COLO829 (cell line): ENCODE measurements around the gene ARTN.

Experiments used
- DNase-seq: peaks from one replicate; pipeline ENCODE4 v3.0.0; 2012; ENCODE audit warnings: low spot score

ARTN gene

DNA sequence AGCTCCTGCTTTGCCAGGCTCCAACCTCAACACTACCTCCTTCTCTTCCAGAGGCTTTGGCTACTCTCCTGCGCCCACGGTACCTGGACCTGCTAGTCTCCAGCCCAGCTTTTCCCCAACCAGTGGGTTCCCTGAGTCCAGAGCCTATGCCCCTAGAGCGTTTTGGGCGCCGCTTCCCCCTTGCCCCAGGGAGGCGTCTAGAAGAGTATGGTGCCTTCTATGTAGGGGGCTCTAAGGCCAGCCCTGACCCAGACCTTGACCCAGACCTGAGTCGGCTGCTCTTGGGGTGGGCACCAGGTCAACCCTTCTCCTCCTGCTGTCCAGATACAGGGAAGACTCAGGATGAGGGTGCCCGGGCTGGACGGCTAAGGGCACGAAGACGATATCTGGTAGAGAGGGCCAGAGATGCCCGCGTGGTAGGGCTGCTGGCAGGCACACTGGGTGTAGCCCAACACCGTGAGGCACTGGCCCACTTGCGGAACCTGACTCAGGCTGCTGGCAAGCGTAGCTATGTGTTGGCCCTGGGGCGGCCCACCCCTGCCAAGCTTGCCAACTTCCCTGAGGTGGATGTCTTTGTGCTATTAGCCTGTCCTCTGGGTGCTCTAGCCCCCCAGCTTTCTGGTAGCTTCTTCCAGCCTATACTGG, 37.9 kb downstream of the ARTN start:
- DNase-seq = no peak

- no peak for DNase-seq
These were observed 40.4 kb downstream of the ARTN start for GRCh38 chr1:43973981-43974442.

DNA sequence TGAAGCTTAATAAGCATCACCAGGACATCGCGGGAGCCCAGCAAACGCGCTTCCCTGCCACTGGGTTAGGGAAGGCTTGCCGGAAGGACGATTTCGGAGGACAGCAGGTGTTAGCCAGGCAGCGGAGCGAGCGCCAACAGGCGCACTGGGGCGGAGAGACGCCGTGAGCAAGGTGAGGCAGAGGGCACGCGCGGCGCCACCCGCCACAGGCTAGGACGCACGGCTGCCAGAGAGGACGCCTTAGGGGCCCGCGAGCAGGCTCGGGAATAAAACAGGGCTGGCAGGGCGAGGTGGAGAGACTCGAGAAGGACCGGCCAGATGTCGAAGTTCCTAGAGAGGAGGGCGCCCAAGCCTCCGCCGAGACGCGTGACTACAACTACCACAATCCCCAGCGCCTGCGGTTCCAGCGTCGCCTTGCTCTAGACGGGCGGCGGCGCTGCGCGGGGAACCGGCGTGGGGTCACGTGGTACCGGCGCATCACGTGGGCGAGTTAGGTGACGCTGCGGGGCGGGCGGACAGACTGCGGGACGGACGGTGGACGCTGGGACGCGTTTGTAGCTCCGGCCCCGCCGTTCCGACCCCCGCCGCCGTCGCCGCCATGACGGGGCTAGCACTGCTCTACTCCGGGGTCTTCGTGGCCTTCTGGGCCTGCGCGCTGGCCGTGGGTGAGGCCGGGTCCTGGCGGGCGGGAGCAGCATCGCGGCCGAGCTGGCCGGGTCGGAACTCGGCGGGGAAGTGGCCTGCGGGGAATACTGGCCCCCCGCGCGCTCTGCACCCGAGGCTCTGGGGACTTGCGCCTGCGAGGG, 41.0 kb downstream of the ARTN start, which contains the start of gene ATP6V0B:
ATP6V0B (plus strand) TSS at position 518 of the 806 bp plus-strand sequence; CDS start at position 599, 81 bp downstream.
- peak; percentile 95 for DNase-seq

GRCh38 chr1:43975249-43975961, 41.8 kb downstream of the ARTN start:
- peak; percentile 29 for DNase-seq

DNA sequence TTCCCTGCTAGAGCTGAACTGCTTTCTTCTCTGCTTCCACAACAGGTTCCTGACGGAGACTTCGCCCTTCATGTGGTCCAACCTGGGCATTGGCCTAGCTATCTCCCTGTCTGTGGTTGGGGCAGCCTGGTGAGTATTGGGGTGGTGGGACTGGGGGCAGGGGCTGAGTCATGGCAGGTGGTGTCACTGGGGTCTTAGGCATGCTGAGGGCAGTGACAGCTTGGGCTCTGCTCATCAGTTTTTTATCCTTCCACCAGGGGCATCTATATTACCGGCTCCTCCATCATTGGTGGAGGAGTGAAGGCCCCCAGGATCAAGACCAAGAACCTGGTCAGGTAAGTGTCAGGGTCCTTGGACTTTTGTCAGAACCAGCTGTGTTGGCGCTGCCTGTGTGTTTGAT, 42.4 kb downstream of the ARTN start:
- no peak for DNase-seq

GRCh38 chr1:43976890-43977289, 43.3 kb downstream of the ARTN start:
- no peak for DNase-seq

- DNase-seq = no peak
These were observed 44.0 kb downstream of the ARTN start for GRCh38 chr1:43977376-43978263.

DNA sequence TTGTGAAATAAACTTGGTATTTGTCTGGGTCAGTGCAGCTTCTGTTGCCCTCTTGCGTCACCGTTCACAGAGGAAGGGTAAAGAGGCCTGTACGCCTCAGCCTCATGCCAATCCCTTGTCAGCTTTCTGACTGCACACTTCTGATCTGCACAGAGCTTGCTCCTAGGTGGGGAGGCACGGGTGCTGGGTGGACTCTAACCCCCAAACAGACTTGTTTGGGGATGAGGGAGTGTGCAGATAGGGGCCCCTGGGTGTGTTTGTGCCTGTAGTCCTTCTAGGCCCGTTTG, 44.6 kb downstream of the ARTN start:
- DNase-seq = no peak

- DNase-seq = no peak
These were observed 45.1 kb downstream of the ARTN start, which contains the start of gene B4GALT2 for GRCh38 chr1:43978551-43979260. B4GALT2 (plus strand) TSS chr1:43979210; CDS start chr1:43981161, 1,951 bp downstream.

DNA sequence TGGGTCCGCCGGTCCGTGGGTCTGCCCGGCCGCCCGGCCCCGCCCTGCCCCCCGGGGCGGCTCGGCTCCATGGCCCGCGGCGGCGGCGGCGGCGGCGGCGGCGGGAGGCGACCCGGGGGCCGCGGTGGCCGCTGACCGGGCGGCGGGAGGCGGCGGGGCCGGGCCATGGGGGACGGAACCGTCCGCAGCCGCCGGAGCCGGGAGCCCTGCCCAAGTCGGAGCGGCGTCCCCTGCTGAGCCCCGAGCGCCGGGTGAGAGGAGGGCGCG, 45.6 kb downstream of the ARTN start:
- no peak for DNase-seq

GRCh38 chr1:43979528-43980254, 46.1 kb downstream of the ARTN start:
- DNase-seq = no peak

DNA sequence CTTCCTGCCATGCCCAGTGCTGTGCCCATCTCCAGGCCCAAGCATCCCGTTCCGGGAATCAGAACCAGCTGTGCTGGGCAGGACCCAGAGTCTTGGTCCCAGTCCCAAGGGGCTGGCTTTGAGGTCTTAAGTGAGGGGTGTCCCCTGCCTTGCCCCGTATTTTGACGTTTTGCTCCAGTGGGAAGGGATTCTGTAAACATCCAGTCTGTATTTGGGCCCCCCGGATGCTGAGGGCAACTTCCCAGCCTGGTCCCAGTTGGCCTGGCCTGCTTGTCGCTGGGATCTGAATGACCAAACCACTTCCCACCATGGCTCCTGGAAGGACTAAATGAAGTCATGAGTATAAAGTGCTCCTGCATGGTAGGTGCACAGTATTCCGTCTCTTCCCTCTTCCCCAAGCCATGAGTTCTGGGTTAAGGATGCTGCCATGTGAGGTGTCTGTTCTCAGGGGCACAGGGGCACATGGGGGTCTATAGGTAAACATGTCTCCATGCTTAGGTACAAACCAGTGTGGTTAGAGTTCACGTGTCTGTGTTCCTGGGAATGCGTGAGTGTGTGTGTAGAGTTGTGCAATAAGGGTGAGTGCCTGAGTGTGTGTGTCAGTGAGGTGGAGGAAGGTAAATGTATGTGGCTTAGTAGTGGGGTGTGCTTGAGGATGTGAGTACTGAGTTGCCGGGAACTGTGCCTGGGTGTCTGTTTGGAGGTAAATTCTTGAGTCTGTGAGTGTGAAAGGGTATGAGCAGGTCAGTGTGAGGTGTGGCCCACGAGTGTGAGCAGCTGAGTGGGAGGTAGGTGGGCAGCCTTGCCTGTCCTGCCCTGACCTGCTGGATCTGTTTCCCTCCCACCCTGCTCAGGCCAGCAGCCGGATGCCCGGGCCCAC, 46.9 kb downstream of the ARTN start:
- DNase-seq = no peak

- no peak for DNase-seq
These were observed 47.5 kb downstream of the ARTN start for GRCh38 chr1:43981135-43981491.

DNA sequence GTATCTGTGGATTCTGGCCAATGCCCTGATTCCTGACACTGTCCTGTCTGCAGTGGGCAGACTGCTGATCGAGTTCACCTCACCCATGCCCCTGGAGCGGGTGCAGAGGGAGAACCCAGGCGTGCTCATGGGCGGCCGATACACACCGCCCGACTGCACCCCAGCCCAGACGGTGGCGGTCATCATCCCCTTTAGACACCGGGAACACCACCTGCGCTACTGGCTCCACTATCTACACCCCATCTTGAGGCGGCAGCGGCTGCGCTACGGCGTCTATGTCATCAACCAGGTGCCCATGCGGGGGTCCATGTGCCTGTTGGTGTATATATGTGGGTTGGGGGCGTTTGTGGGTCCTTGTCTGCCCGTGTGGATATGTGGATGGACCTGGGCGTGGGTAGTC, 48.0 kb downstream of the ARTN start:
- no peak for DNase-seq

DNA sequence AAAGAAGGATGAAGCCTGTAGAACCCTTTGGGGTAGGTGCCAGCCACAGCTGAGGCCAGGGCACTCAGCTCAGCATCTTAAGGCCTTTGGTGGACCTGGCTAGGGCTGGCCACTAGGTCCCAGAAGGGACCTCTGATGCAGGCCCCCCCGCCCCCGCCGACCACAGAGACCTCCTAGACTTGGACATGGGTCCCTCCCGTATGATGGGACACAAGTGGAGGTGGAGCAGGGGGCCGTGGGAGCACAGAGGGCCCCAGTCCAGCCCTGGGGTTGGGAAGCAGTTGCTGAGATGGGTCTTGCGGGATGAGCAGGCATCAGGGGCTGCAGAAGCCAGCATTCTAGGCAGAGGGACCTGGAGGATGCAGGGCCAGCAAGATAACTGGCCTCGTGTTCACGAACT, 48.6 kb downstream of the ARTN start:
- no peak for DNase-seq

GRCh38 chr1:43982808-43983207, 49.2 kb downstream of the ARTN start:
- no peak for DNase-seq

DNA sequence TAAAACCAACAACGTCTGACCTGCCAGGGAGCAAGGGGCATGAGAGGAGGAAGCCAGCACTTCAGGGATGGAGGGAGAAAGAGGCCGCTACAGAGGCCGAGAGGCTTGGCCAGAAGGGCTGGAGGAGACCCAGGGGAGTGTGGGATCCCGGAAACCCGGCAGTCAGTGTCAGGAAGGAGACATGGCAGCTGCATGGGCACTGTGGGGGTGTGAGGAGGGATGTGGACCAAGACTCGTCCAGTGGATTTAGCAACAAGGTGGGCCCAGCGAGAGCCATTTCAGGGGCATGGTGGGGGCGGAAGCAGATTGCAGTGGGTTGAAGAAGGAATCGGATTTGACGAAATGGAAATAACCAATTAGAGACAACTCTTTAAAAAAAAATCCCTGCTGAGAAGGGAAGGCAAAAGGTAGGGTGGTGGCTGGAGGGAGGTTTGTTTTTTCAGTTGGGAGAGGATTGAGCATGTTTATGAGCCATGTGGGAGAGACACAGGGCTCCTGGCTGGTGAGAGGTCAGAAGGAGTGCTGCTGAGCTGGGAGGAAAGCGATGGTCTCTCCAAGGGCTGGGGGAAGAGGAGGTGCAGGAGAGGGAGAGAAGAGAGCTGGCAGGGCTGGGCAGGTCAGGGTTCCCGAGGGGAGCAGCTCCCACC, 49.8 kb downstream of the ARTN start:
- no peak for DNase-seq

DNA sequence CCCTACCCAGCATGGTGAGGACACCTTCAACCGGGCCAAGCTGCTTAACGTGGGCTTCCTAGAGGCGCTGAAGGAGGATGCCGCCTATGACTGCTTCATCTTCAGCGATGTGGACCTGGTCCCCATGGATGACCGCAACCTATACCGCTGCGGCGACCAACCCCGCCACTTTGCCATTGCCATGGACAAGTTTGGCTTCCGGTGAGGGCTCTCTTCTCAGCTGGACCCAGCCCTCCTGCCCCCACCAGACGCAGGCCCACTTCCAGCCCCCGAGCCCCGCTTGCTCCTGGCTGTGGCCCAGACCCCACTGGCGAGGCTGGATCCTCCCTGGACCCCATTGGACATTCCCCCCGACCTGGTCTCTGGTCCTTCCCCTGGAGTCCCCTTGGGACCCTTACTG, 51.3 kb downstream of the ARTN start:
- DNase-seq = no peak

DNA sequence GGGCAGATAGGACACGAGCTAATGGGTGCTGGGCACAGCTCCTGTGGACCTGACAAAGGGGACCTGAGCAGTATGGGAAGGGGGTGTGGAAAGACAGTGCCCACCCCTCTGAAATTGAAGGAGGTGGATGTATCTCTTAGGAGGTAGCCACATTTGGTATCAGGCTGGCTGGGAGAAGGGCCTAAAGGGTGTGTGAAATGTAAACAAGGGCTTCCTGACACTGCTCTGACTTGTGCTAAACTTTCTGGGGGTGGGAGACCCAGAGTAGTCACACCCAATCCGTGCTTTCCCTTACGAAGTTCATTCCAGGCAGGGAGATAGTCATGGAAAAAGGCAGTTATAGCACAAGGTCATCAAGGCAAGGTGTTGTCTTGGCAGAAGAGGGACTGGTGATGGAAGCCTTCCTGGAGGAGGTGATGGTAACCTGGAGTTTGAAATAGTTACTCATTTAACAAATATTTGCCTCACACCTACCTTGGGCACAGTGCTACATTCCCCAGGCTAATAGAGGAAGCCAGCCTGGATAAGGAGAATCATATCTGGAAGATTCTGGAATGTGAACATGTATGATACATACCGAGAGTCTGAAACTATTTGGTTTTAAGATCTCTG, 52.5 kb downstream of the ARTN start:
- no peak for DNase-seq
